IPS-NIHi7 (cell line): ENCODE measurements around the gene NR1H4.
"Not testable (repeated sequence)": the region's sequence is repeated elsewhere in the genome, so short reads cannot be mapped to it uniquely, and the experiment has no call there.

Experiments
- DNase-seq: peaks from one replicate; pipeline ENCODE4 v3.0.0; 2012; ENCODE audit warnings: mixed read lengths; ENCODE audit errors: extremely low spot score

The NR1H4 gene

GRCh38 chr12:100472325-100472724 lies 1.3 kb upstream of the NR1H4 start:
- DNase-seq, result no peak

DNA sequence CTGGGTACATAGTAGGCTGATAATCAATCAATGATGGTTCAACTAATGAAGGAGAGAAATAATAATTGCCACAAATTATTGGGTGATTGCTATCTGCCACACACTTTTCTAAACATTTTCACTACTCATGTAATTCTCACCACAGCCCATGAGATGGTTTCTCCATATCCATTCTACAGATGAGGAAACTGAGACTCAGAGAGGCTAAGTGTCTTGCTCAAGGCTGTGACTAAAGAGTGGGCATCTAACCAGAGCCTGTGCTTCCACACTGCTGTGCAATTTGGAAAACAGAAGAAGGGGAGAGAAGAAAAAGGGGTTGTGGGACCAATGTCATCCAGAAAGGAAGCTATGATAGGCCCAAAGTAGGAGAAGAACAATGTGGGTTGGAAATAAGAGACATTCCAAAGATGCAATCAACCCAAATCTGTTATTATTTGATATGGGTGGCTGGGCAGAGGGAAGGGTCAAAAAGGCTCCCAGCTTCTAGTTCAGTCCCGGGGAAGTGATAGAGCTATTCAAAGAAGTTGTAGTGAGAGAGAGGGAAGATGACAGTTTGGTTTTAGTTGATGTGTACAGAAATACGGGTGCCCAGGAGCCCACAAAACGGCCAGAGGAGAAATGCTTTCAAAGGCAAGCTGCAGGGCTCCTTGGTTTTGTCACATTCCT lies 483 bp upstream of the NR1H4 start:
- DNase-seq, result no peak

- DNase-seq, result no peak
Observed at GRCh38 chr12:100474617-100475016, 951 bp downstream of the NR1H4 start.

GRCh38 chr12:100476013-100476751 lies 2.5 kb downstream of the NR1H4 start:
- no peak for DNase-seq

DNA sequence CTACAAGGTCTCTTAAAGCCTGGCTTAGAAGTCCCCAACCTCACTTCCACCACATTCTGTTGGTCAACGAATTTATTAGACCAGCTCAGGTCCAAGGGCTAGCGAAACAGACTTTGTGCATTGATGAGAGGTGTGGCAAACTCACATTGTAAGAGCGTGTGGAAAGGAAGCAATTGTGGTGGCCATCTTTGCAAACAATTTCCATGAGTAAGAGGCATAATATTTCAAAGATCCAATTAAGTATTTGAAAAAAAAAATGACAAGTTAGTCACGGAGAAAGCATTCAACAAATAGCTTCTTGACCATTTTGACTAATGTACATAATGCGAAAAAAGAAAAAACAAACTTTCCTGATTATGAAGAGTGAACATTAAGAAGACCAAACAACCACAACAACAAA lies 7.4 kb downstream of the NR1H4 start:
- no peak for DNase-seq

- DNase-seq, result no peak
Observed at GRCh38 chr12:100484183-100484886, 10.7 kb downstream of the NR1H4 start.

GRCh38 chr12:100484891-100485471 lies 11.3 kb downstream of the NR1H4 start:
- no peak for DNase-seq

DNA sequence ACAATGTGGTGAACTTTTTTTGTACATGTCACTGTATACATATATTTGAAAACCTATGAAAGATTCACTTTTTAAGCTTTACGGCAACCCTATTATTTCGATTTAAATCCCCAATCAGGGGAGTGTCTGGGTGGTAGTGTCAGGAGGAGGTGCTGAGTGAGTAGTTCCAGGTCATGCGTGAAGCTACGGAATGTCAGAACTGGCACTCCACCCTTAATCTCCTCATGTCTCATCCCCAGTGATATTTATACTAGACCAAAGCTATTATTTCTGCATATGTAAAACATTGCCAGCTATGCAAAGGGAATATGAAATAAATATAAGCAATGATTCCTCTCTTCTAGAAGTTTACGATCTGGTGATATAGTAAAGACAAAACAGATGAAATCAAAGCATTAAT lies 12.3 kb downstream of the NR1H4 start:
- DNase-seq, result no peak

DNA sequence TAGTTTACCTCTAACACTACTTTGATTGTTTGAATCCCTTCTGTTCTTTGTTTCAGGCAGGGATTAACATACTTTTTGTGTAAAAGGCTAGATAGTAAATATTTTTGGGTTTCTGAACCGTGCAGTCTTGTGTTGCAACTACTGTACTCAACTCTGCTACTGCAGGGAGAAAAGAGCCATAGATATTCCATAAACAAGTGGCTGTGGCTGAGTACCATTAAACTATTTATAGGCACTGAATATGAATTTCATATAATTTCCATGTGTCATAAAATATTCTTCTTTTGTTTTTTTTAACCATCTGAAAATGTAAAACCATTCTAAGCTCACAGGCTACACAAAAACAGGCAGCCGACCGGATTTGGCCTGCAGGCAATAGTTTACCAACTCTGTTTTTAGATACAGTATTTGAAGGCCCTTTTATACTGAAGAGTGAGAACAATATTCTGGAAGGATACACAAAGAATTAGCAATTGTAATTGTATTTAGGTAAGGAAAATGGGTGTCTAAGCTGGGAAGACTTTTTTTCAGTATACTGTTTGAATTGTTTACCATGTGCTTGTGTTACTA lies 15.7 kb downstream of the NR1H4 start:
- no peak for DNase-seq

- DNase-seq, result no peak
Observed at GRCh38 chr12:100490056-100490455, 16.4 kb downstream of the NR1H4 start.

DNA sequence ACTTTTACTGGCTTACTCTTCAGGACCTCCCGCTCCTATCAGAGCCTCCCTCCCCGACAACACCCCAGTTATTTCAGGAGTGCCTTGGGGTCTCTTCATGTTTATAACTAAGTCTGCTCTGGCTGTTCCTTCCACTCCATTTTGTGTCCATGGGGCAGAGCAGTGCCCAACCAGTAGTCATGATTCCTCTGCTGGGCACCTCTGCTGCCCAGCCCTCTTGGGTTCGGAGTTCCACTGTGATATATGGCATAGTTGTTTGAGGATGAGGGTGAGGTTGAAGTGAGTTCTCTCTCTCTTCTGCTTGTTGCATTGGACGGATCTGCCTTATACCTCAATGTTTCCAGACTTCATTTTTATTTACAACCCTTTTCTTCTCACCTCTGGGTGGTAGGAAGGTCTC lies 17.4 kb downstream of the NR1H4 start:
- DNase-seq, result no peak

DNA sequence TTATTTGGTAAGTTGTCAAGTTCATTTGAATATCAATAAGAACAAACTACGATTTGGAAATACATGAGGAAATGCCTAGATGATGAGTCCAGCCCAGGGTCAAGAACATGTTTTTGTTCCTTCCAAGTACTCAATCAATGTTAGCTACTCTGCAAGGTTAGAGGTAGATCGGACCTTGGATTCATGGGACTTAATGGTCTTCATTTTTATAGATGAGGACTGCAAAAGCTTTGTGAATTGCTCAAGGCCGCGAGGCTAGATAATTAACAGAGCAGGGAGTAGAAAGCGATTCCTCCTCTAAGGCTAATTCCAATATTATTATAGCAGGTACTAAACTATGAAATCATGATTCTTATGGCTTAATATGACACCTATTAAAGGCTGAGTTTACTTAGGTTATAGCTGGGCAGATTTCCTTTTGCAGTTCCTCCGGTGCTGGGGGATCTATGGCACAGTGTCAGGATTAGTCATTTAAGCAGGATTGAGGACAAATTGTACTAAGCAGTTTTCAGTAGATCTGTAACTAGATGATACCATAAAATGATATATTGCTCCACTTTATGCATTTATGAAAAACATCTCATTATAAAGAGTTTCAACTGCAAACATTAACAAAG lies 19.8 kb downstream of the NR1H4 start:
- DNase-seq, result no peak

DNA sequence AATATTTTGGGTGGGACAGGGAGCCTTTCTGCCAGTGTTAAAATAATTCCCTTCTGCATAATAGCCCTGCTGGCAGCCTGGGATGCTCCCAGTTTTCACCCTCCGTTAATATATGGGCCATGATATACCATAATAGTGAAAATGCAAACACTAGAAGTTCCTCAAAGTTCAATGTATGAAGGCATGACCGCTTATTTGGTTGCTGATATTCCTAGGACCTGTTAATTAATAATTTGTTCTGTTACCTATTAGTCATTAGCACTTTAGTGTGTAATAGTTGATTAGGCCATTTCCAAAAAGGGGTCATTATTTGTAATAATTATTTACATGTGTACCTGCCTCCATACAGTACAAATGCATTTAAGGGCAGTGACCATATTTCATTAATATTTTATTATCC lies 20.4 kb downstream of the NR1H4 start:
- DNase-seq, result no peak

DNA sequence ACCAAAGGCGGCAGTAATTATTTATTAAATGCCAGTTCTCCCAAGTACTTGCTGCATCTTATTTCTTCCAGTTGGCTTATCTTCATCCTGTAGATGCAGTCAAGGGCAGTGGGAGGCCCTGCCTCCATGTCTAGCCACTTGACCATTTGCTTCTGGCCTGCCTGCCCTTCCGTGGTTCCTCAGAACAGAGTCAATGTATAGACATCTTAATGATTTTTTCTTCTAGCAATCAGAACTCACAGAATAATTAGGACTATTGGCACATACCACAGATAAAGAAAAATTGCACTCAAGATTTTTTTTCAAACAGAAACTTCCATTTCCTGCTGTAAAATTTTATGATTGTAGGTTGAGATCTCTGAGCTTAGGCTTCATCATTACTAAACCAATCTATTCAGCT lies 20.9 kb downstream of the NR1H4 start:
- no peak for DNase-seq

GRCh38 chr12:100497105-100497795 lies 23.6 kb downstream of the NR1H4 start:
- DNase-seq, result no peak

- no peak for DNase-seq
Observed at GRCh38 chr12:100498141-100498540, 24.5 kb downstream of the NR1H4 start.

GRCh38 chr12:100499416-100499815 lies 25.8 kb downstream of the NR1H4 start:
- DNase-seq, result no peak

- DNase-seq, result not testable (repeated sequence)
Observed at GRCh38 chr12:100502718-100503117, 29.1 kb downstream of the NR1H4 start.

DNA sequence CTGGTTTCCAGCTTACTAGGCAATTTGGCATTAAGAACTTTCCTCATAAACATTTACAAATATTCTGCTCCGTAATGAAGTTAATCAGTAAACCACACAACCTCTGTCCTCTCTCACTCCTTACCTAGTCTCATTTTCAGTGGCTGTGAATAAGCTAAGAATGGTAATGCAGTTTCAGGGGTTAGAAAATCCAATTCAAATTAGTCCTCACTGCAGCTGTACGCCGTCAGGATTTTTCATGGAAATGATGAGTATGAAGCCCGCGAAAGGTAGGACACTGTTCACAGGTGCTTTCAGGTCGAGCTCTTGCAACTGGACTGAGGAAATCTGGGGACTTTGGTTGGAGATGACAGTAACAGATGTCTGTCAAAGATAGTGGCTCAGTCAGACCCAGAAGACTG lies 29.6 kb downstream of the NR1H4 start:
- DNase-seq, result no peak

- no peak for DNase-seq
Observed at GRCh38 chr12:100504804-100505203, 31.1 kb downstream of the NR1H4 start.

GRCh38 chr12:100508751-100509150 lies 35.1 kb downstream of the NR1H4 start:
- no peak for DNase-seq
